ENCODE results near the gene SGTA. TPM values are rescaled to one million over a fixed set of nuclear protein-coding genes. Genes with fewer than 3 reads are reported as not detected.

SGTA gene
- total and polyA plus RNA-seq, 2 of the 13 experiments (the other 11 are each of a cell fraction or from before 2014, with no cell fraction given), result 43.9 to 47.4 TPM

DNA sequence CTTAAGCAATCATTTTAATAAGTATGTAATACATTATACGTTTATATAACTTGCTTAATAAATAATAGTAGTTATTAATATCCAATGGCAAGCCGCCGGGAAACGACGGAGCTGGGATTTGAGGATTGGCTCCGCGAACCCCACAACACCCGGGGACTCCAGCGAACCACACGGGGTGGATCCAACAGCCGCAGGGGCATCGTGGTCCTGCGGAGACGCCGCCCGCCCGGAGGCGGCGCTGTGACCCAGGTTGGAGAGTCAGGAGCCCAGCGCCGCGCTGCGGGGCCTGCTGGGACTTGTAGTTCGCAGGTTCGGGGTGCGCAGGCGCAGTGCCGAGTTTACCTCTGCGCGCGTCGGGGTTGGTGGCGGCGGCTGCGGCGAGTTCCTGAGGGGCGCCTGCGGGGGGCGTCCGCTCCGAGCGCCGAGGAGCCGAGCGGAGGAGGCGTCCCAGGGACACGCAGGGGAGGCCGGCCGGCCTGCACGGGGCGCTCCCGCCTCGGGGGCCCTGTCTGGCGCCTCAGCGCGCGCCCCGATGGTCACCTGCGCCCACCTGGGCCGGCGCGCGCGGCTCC, 36.6 kb upstream of the SGTA start, which contains the start of gene ZNF554 (continued):
- TF ChIP-seq, protein P1, sequence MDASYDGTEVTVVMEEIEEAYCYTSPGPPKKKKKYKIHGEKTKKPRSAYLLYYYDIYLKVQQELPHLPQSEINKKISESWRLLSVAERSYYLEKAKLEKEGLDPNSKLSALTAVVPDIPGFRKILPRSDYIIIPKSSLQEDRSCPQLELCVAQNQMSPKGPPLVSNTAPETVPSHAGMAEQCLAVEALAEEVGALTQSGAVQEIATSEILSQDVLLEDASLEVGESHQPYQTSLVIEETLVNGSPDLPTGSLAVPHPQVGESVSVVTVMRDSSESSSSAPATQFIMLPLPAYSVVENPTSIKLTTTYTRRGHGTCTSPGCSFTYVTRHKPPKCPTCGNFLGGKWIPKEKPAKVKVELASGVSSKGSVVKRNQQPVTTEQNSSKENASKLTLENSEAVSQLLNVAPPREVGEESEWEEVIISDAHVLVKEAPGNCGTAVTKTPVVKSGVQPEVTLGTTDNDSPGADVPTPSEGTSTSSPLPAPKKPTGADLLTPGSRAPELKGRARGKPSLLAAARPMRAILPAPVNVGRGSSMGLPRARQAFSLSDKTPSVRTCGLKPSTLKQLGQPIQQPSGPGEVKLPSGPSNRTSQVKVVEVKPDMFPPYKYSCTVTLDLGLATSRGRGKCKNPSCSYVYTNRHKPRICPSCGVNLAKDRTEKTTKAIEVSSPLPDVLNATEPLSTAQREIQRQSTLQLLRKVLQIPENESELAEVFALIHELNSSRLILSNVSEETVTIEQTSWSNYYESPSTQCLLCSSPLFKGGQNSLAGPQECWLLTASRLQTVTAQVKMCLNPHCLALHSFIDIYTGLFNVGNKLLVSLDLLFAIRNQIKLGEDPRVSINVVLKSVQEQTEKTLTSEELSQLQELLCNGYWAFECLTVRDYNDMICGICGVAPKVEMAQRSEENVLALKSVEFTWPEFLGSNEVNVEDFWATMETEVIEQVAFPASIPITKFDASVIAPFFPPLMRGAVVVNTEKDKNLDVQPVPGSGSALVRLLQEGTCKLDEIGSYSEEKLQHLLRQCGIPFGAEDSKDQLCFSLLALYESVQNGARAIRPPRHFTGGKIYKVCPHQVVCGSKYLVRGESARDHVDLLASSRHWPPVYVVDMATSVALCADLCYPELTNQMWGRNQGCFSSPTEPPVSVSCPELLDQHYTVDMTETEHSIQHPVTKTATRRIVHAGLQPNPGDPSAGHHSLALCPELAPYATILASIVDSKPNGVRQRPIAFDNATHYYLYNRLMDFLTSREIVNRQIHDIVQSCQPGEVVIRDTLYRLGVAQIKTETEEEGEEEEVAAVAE (CRISPR knock-in tag; IDR thresholded peaks at IDR 0.05; ENCODE audit: borderline replicate concordance), result peak; percentile 86; the same call in 1 of the 2 replicates
- peak; percentile 44; the same call in 1 of the 2 replicates for TF ChIP-seq NFYB (CRISPR knock-in tag; IDR thresholded peaks at IDR 0.05)
- no peak for TF ChIP-seq DNMT3B (CRISPR knock-in tag; conservative IDR thresholded peaks at IDR 0.05)
- TF ChIP-seq, protein P2, sequence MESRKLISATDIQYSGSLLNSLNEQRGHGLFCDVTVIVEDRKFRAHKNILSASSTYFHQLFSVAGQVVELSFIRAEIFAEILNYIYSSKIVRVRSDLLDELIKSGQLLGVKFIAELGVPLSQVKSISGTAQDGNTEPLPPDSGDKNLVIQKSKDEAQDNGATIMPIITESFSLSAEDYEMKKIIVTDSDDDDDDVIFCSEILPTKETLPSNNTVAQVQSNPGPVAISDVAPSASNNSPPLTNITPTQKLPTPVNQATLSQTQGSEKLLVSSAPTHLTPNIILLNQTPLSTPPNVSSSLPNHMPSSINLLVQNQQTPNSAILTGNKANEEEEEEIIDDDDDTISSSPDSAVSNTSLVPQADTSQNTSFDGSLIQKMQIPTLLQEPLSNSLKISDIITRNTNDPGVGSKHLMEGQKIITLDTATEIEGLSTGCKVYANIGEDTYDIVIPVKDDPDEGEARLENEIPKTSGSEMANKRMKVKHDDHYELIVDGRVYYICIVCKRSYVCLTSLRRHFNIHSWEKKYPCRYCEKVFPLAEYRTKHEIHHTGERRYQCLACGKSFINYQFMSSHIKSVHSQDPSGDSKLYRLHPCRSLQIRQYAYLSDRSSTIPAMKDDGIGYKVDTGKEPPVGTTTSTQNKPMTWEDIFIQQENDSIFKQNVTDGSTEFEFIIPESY (CRISPR knock-in tag; IDR thresholded peaks at IDR 0.05), result peak; percentile 96
- TF ChIP-seq TBX2 (CRISPR knock-in tag; IDR thresholded peaks at IDR 0.05; ENCODE audit: borderline replicate concordance), result peak; percentile 64; the same call in 1 of the 2 replicates
- peak; percentile 55; the same call in 1 of the 2 replicates for TF ChIP-seq ZNF317 (CRISPR knock-in tag; IDR thresholded peaks at IDR 0.05)
- peak; percentile 89 for TF ChIP-seq CBFB (CRISPR knock-in tag; IDR thresholded peaks at IDR 0.05)
- no peak for TF ChIP-seq ARNT (IDR thresholded peaks at IDR 0.05)
- TF ChIP-seq RFX3 (CRISPR knock-in tag; IDR thresholded peaks at IDR 0.05), result no peak
- no peak for TF ChIP-seq TMF1 (CRISPR knock-in tag; IDR thresholded peaks at IDR 0.05; ENCODE audit: low read depth)
- no peak for TF ChIP-seq ESRRA (CRISPR knock-in tag; IDR thresholded peaks at IDR 0.05; ENCODE audit: low read depth)
- TF ChIP-seq ARID2 (CRISPR knock-in tag; IDR thresholded peaks at IDR 0.05; ENCODE audit: borderline replicate concordance), result no peak
- TF ChIP-seq RNF2 (conservative IDR thresholded peaks at IDR 0.05; ENCODE audit: low read depth), result 0 out of 2 replicates have a peak, but pooled peaks have one; percentile 44
- no peak for TF ChIP-seq ARHGAP35 (CRISPR knock-in tag; IDR thresholded peaks at IDR 0.05; ENCODE audit: borderline replicate concordance)
- peak; percentile 67; the same call in 1 of the 2 replicates for TF ChIP-seq REPIN1 (CRISPR knock-in tag; IDR thresholded peaks at IDR 0.05; ENCODE audit: borderline replicate concordance, low read depth)
- no peak for TF ChIP-seq TAF15 (IDR thresholded peaks at IDR 0.05; ENCODE audit: low read depth, low read length, poor library complexity, severe bottlenecking)
- TF ChIP-seq DNMT1 (CRISPR knock-in tag; IDR thresholded peaks at IDR 0.05), result no peak
- TF ChIP-seq, protein P3, sequence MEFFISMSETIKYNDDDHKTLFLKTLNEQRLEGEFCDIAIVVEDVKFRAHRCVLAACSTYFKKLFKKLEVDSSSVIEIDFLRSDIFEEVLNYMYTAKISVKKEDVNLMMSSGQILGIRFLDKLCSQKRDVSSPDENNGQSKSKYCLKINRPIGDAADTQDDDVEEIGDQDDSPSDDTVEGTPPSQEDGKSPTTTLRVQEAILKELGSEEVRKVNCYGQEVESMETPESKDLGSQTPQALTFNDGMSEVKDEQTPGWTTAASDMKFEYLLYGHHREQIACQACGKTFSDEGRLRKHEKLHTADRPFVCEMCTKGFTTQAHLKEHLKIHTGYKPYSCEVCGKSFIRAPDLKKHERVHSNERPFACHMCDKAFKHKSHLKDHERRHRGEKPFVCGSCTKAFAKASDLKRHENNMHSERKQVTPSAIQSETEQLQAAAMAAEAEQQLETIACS (CRISPR knock-in tag; IDR thresholded peaks at IDR 0.05), result peak; percentile 62; the same call in 1 of the 2 replicates
- TF ChIP-seq IRF2 (CRISPR knock-in tag; IDR thresholded peaks at IDR 0.05), result peak; percentile 96
- TF ChIP-seq PAX8 (CRISPR knock-in tag; IDR thresholded peaks at IDR 0.05; ENCODE audit: borderline replicate concordance), result no peak
- TF ChIP-seq, protein P4, sequence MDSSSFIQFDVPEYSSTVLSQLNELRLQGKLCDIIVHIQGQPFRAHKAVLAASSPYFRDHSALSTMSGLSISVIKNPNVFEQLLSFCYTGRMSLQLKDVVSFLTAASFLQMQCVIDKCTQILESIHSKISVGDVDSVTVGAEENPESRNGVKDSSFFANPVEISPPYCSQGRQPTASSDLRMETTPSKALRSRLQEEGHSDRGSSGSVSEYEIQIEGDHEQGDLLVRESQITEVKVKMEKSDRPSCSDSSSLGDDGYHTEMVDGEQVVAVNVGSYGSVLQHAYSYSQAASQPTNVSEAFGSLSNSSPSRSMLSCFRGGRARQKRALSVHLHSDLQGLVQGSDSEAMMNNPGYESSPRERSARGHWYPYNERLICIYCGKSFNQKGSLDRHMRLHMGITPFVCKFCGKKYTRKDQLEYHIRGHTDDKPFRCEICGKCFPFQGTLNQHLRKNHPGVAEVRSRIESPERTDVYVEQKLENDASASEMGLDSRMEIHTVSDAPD (CRISPR knock-in tag; IDR thresholded peaks at IDR 0.05), result no peak
- TF ChIP-seq, protein P5, sequence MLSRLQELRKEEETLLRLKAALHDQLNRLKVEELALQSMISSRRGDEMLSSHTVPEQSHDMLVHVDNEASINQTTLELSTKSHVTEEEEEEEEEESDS (CRISPR knock-in tag; IDR thresholded peaks at IDR 0.05; ENCODE audit: borderline replicate concordance), result no peak

Measured in HepG2 (cell line).